H1 (cell line): ENCODE measurements around the gene ORMDL2.

Experiments used
- BRCA1 ChIP-seq: IDR thresholded peaks from 2 replicates; pipeline ENCODE4 v1.6.1; 2012; ENCODE audit warnings: low read depth, low read length, improper control_type of control experiment
- CHD2 ChIP-seq: IDR thresholded peaks from 2 replicates; pipeline ENCODE4 v1.6.1; 2012; ENCODE audit warnings: low read length, improper control_type of control experiment
- CTCF ChIP-seq, 3 experiments: IDR thresholded peaks; 1 replicate in 2 of 3; 2 replicates in 1 of 3; pipeline versions ENCODE4 v1.5.1 to v1.6.1; 2011; ENCODE audit warnings: low read length in 3 of 3, mild to moderate bottlenecking in 3 of 3, inconsistent platforms in 2 of 3, low read depth in 1 of 3, moderate library complexity in 1 of 3; ENCODE audit not compliant: insufficient read depth in 1 of 3; ENCODE audit errors: control extremely low read depth in 1 of 3
- EZH2 ChIP-seq: fragments of 200-600 bp; sonication (generic); IDR thresholded peaks from 2 replicates; pipeline ENCODE4 v1.7.1; 2012; ENCODE audit warnings: low read depth, mild to moderate bottlenecking, moderate library complexity, low read length, inconsistent platforms; ENCODE audit not compliant: severe bottlenecking
- GABPA ChIP-seq: IDR thresholded peaks from 2 replicates; pipeline ENCODE4 v1.6.1; 2011; ENCODE audit warnings: mild to moderate bottlenecking, low read length, moderate library complexity, borderline replicate concordance; ENCODE audit not compliant: insufficient read depth
- POU5F1 ChIP-seq: IDR thresholded peaks from 2 replicates; pipeline ENCODE4 v1.6.1; 2011; ENCODE audit warnings: low read depth, mild to moderate bottlenecking, low read length, moderate library complexity
- SIRT6 ChIP-seq: IDR thresholded peaks from one replicate; pipeline ENCODE4 v1.7.1; 2012; ENCODE audit warnings: low read length, inconsistent platforms
- TAF1 ChIP-seq: IDR thresholded peaks from 2 replicates; pipeline ENCODE4 v1.6.1; 2011; ENCODE audit warnings: mild to moderate bottlenecking, low read depth, low read length
- YY1 ChIP-seq: IDR thresholded peaks from 2 replicates; pipeline ENCODE4 v1.6.1; 2011; ENCODE audit warnings: low read depth, mild to moderate bottlenecking, low read length

GRCh38 chr12:55820679-55821078, 2.8 kb downstream of the ORMDL2 start:
- TF ChIP-seq CTCF (IDR thresholded peaks at IDR 0.05; ENCODE audit: control extremely low read depth in 1 of 3, insufficient read depth in 1 of 3, low read depth in 1 of 3, low read length in 3 of 3) = peak in 2 of 3 experiments; percentile 25 to 37; a peak in 2 of 4 replicates
- TF ChIP-seq EZH2 = no peak
- TF ChIP-seq GABPA = no peak
- TF ChIP-seq YY1 = no peak
- TF ChIP-seq CHD2 = no peak
- no peak for TF ChIP-seq BRCA1
- no peak for TF ChIP-seq POU5F1
- TF ChIP-seq TAF1 = no peak
- TF ChIP-seq SIRT6 = no peak
